SKM-1 (cell line): ENCODE data around the gene FHOD3.
"Not testable (repeated sequence)": the region's sequence is repeated elsewhere in the genome, so short reads cannot be mapped to it uniquely, and the experiment has no call there.

Experiments used
- DNase-seq: peaks from one replicate; lab custom pipeline; 2025; ENCODE audit not compliant: unreplicated experiment; lab: John Stamatoyannopoulos, UW

FHOD3 gene

GRCh38 chr18:36441426-36442240, 144.1 kb downstream of the FHOD3 start:
- DNase-seq = no peak

GRCh38 chr18:36442717-36443116, 145.2 kb downstream of the FHOD3 start:
- DNase-seq = no peak

GRCh38 chr18:36446059-36446458, 148.5 kb downstream of the FHOD3 start:
- no peak for DNase-seq

GRCh38 chr18:36448384-36449290, 151.1 kb downstream of the FHOD3 start:
- DNase-seq = no peak

GRCh38 chr18:36449451-36449850, 151.9 kb downstream of the FHOD3 start:
- no peak for DNase-seq

GRCh38 chr18:36450264-36450663, 152.8 kb downstream of the FHOD3 start:
- DNase-seq = no peak

- DNase-seq = no peak
Measured at GRCh38 chr18:36451454-36452251, 154.1 kb downstream of the FHOD3 start.

GRCh38 chr18:36454245-36454644, 156.7 kb downstream of the FHOD3 start:
- DNase-seq = no peak

GRCh38 chr18:36454848-36455458, 157.4 kb downstream of the FHOD3 start:
- no peak for DNase-seq

GRCh38 chr18:36455931-36456330, 158.4 kb downstream of the FHOD3 start:
- DNase-seq = no peak

GRCh38 chr18:36456622-36457021, 159.1 kb downstream of the FHOD3 start:
- no peak for DNase-seq

- no peak for DNase-seq
Measured at GRCh38 chr18:36457683-36458082, 160.2 kb downstream of the FHOD3 start.

GRCh38 chr18:36458306-36458705, 160.8 kb downstream of the FHOD3 start:
- DNase-seq = no peak

GRCh38 chr18:36459203-36459602, 161.7 kb downstream of the FHOD3 start:
- no peak for DNase-seq

- no peak for DNase-seq
Measured at GRCh38 chr18:36459786-36460185, 162.3 kb downstream of the FHOD3 start.

- DNase-seq = no peak
Measured at GRCh38 chr18:36460324-36460850, 162.9 kb downstream of the FHOD3 start.

- DNase-seq = no peak
Measured at GRCh38 chr18:36460854-36461253, 163.3 kb downstream of the FHOD3 start.

- DNase-seq = no peak
Measured at GRCh38 chr18:36461551-36461987, 164.1 kb downstream of the FHOD3 start.

- DNase-seq = not testable (repeated sequence)
Measured at GRCh38 chr18:36463516-36463915, 166.0 kb downstream of the FHOD3 start.

- DNase-seq = no peak
Measured at GRCh38 chr18:36464126-36464651, 166.7 kb downstream of the FHOD3 start.
